Mesenchymal stem cell (in vitro differentiated cells and primary cell): ENCODE measurements around the gene PRLH. TPM values are rescaled to one million over a fixed set of nuclear protein-coding genes. Genes with fewer than 3 reads are reported as not detected.

ENCODE experiments used
- DNase-seq: peaks from one replicate; pipeline ENCODE4 v3.0.0-alpha.2; 2013
- H2AFZ ChIP-seq: one replicate; pipeline ENCODE4 v1.6.1; 2013; ENCODE audit warnings: low read depth, mild to moderate bottlenecking, control low read depth, inconsistent platforms, low read length, moderate library complexity
- H2AK5ac ChIP-seq: 2 replicates; pipeline ENCODE4 v1.6.1; 2013; ENCODE audit warnings: low read length, moderate library complexity, mild to moderate bottlenecking, inconsistent platforms; ENCODE audit not compliant: severe bottlenecking
- H2BK120ac ChIP-seq: one replicate; pipeline ENCODE4 v1.6.1; 2013; ENCODE audit warnings: low read depth, mild to moderate bottlenecking, inconsistent platforms, low read length, moderate library complexity
- H2BK12ac ChIP-seq, 2 experiments: one replicate each; pipeline ENCODE4 v1.6.1; 2013; ENCODE audit warnings: inconsistent platforms in 2 of 2, low read length in 2 of 2, mild to moderate bottlenecking in 2 of 2, moderate library complexity in 2 of 2, control low read depth in 1 of 2
- H2BK15ac ChIP-seq: one replicate; pipeline ENCODE4 v1.6.1; 2013; ENCODE audit warnings: mild to moderate bottlenecking, low read depth, inconsistent platforms; ENCODE audit not compliant: poor library complexity, severe bottlenecking
- H2BK5ac ChIP-seq: 2 replicates; pipeline ENCODE4 v1.6.1; 2013; ENCODE audit warnings: low read depth, mild to moderate bottlenecking, low read length, control low read depth, inconsistent platforms; ENCODE audit not compliant: poor library complexity, severe bottlenecking
- H3K14ac ChIP-seq, 2 experiments: one replicate each; pipeline ENCODE4 v1.6.1; 2013; ENCODE audit warnings: inconsistent platforms in 2 of 2, low read length in 2 of 2, control low read depth in 1 of 2, mild to moderate bottlenecking in 1 of 2, moderate library complexity in 1 of 2
- H3K18ac ChIP-seq, 2 experiments: one replicate each; pipeline ENCODE4 v1.6.1; 2013; ENCODE audit warnings: inconsistent platforms in 2 of 2, low read length in 2 of 2, control low read depth in 1 of 2, low read depth in 1 of 2, mild to moderate bottlenecking in 1 of 2
- H3K23ac ChIP-seq, 2 experiments: one replicate each; pipeline ENCODE4 v1.6.1; 2013; ENCODE audit warnings: inconsistent platforms in 2 of 2, low read length in 2 of 2, mild to moderate bottlenecking in 2 of 2, moderate library complexity in 2 of 2, control low read depth in 1 of 2
- H3K27ac ChIP-seq: 2 replicates; pipeline ENCODE4 v1.5.1; 2013; ENCODE audit warnings: mild to moderate bottlenecking, moderate library complexity, low read length, control low read depth, inconsistent platforms; ENCODE audit not compliant: poor library complexity, severe bottlenecking
- H3K27me3 ChIP-seq, 2 experiments: 2 replicates each; pipeline versions ENCODE4 v1.6.1 to v1.7.0; 2013; ENCODE audit warnings: low read length in 2 of 2, mild to moderate bottlenecking in 2 of 2, moderate library complexity in 2 of 2, control low read depth in 1 of 2, inconsistent platforms in 1 of 2; ENCODE audit not compliant: control insufficient read depth in 1 of 2, insufficient read depth in 1 of 2
- H3K36me3 ChIP-seq, 2 experiments: 2 replicates each; pipeline versions ENCODE4 v1.6.1 to v1.7.0; 2013; ENCODE audit warnings: low read length in 2 of 2, control low read depth in 1 of 2, inconsistent platforms in 1 of 2, low read depth in 1 of 2, mild to moderate bottlenecking in 1 of 2; ENCODE audit not compliant: insufficient read depth in 2 of 2, control insufficient read depth in 1 of 2
- H3K4ac ChIP-seq, 2 experiments: one replicate each; pipeline ENCODE4 v1.6.1; 2013; ENCODE audit warnings: inconsistent platforms in 2 of 2, low read length in 2 of 2, mild to moderate bottlenecking in 2 of 2, moderate library complexity in 2 of 2, control low read depth in 1 of 2, low read depth in 1 of 2
- H3K4me1 ChIP-seq: 2 replicates; pipeline ENCODE4 v1.6.1; 2013; ENCODE audit warnings: low read depth, low read length, control low read depth; ENCODE audit not compliant: control insufficient read depth, insufficient read depth
- H3K4me2 ChIP-seq: 2 replicates; pipeline ENCODE4 v1.6.1; 2013; ENCODE audit warnings: low read length, mild to moderate bottlenecking, inconsistent platforms; ENCODE audit not compliant: poor library complexity, severe bottlenecking
- H3K4me3 ChIP-seq, 2 experiments: 2 replicates each; pipeline versions ENCODE4 v1.5.1 to v1.7.0; 2013; ENCODE audit warnings: low read length in 2 of 2, mild to moderate bottlenecking in 2 of 2, control low read depth in 1 of 2, low read depth in 1 of 2; ENCODE audit not compliant: insufficient read depth in 1 of 2
- H3K79me1 ChIP-seq: replicated peaks from 2 replicates; pipeline ENCODE4 v1.6.1; 2013; ENCODE audit warnings: mild to moderate bottlenecking, control low read depth, low read length, inconsistent platforms; ENCODE audit not compliant: poor library complexity, severe bottlenecking
- H3K9ac ChIP-seq: 2 replicates; pipeline ENCODE4 v1.7.0; 2013; ENCODE audit warnings: mild to moderate bottlenecking, low read length, moderate library complexity
- H3K9me3 ChIP-seq: 2 replicates; pipeline ENCODE4 v1.7.0; 2013; ENCODE audit warnings: mild to moderate bottlenecking, low read length; ENCODE audit not compliant: control insufficient read depth
- H4K8ac ChIP-seq: one replicate; pipeline ENCODE4 v1.6.1; 2013; ENCODE audit warnings: inconsistent platforms, mild to moderate bottlenecking, low read length, moderate library complexity
- H4K91ac ChIP-seq: one replicate; pipeline ENCODE4 v1.6.1; 2013; ENCODE audit warnings: mild to moderate bottlenecking, low read length, inconsistent platforms
- WGBS: methylation state at CpG from one replicate; pipeline ENCODE4 v1.1.7; 2013; ENCODE audit warnings: mixed read lengths; 5-methylcytosine and 5-hydroxymethylcytosine counted together
- small RNA-seq: library from polyadenylated mRNA; stranded (forward); fragments of <200 nt; extraction: miRNeasy Mini kit (QIAGEN cat#:217004); gene quantifications from one replicate; pipeline ENCODE3, GENCODE V24; 2013; ENCODE audit warnings: low read depth

Gene PRLH

GRCh38 chr2:237616373-237616733 lies 50.0 kb downstream of the PRLH start:
- peak overlapping the region in 1 of 2 experiments; percentile 5 for H3K14ac ChIP-seq
- H3K4me1 ChIP-seq = peaks cover 13% of the 10 kb centered on the region
- no peak overlapping the region for H2AFZ ChIP-seq
- no peak overlapping the region for H3K4me2 ChIP-seq
- H3K9me3 ChIP-seq = no peaks in the 10 kb centered on the region
- H3K79me1 ChIP-seq = no peaks in the 10 kb centered on the region
- peak overlapping the region; percentile 79 for H4K91ac ChIP-seq
- no peaks in the 10 kb centered on the region for H3K36me3 ChIP-seq
- H2AK5ac ChIP-seq = no peak overlapping the region
- WGBS = 71% methylated on average over 1 of the region's 3 CpGs
- no peak for DNase-seq
- H3K27ac ChIP-seq = no peak overlapping the region
- H2BK120ac ChIP-seq = peak overlapping the region; percentile 50
- H3K27me3 ChIP-seq = no peaks in the 10 kb centered on the region
- H3K23ac ChIP-seq = no peak overlapping the region
- H2BK12ac ChIP-seq = peak overlapping the region in 1 of 2 experiments; percentile 47
- peak overlapping the region; percentile 62 for H4K8ac ChIP-seq
- no peak overlapping the region for H2BK5ac ChIP-seq
- no peak overlapping the region for H2BK15ac ChIP-seq
- H3K9ac ChIP-seq = peak overlapping the region; percentile 81
- peak overlapping the region; percentile 41 to 47 for H3K18ac ChIP-seq
- H3K4ac ChIP-seq = peak overlapping the region; percentile 69 to 77
- H3K4me3 ChIP-seq = peak overlapping the region in 1 of 2 experiments; percentile 32

Small RNA genes within 50 kb of the gene (small RNA-seq; reads per million reads assigned to genes)
- gene RNU6-1140P = not detected
